CD4-positive, alpha-beta T cell treated with Interleukin-15 for 1 hour (primary cell): Measurements from ENCODE around the gene NR3C2.

ENCODE experiments used
- DNase-seq: peaks from one replicate; pipeline ENCODE4 v3.0.0-alpha.2; 2020

NR3C2 gene

DNA sequence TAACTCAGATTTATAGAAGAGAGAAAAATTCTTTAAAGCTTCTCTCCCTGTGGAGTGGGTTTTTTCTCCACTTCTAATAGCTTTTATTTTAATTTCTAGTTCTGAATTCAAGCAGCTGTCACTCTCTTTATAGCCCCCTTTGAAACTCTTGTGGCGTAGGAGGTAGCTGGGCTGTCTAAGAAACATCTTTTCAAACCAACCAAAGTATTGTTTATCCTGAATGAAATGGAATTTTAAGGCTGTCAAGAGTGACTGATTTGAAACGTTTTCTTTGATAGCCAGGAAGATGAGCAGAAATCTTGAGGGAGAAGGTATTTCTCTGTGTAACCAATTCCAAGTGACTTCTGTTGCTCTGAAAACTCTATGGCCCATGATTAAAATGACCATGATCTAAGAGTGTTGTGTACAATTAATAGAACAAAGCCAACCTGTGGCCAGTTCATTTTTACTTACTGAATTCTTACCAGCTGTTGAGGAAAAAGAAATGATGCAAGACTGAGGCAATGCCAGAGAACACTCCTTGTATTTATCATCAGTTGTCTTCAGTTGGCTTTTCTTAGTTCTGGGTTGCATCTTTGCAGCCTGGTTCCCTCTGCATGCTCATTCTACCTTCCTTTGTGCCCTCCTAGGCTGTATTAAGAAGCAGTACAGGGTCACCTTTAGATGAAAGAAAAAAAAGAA, 411.9 kb downstream of the NR3C2 start:
- no peak for DNase-seq

DNA sequence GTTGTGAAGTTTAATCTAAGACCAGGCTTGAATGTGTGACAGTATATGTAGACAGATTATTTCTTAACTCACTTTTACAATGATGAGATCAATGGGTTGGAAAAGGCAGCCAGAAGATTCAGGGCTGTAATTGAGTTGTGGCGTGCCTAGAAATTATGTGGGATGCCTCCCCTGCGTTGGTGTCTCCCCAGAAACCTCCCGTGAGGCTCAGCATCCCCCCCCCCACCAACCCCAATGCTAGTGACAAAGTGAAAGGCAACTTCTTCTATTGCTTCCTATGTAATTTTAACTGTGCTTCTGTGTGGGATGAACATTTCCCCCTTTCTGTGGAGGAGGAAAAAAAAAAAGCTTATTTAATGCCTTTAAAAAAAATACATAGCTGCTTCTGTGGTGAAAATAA, 412.4 kb downstream of the NR3C2 start:
- DNase-seq: no peak
